Testis (tissue), 2 donors: ENCODE data around the gene KCTD17.

Experiments
- POLR2A ChIP-seq: fragments of 450-650 bp; IDR thresholded peaks from one replicate; pipeline ENCODE4 v1.6.1; 2017; ENCODE audit warnings: antibody characterized with exemption, mild to moderate bottlenecking, moderate library complexity
- TF ChIP-seq, protein P1 (sequence below), 3 experiments: fragments of 450-650 bp in 2 of 3; fragments of 200-600 bp in 1 of 3; sonication (generic) in 1 of 3; IDR thresholded peaks; one replicate each; pipeline ENCODE4 v1.5.1; 2016 to 2019; ENCODE audit warnings: antibody characterized with exemption in 3 of 3, mild to moderate bottlenecking in 2 of 3, moderate library complexity in 1 of 3

DNA sequence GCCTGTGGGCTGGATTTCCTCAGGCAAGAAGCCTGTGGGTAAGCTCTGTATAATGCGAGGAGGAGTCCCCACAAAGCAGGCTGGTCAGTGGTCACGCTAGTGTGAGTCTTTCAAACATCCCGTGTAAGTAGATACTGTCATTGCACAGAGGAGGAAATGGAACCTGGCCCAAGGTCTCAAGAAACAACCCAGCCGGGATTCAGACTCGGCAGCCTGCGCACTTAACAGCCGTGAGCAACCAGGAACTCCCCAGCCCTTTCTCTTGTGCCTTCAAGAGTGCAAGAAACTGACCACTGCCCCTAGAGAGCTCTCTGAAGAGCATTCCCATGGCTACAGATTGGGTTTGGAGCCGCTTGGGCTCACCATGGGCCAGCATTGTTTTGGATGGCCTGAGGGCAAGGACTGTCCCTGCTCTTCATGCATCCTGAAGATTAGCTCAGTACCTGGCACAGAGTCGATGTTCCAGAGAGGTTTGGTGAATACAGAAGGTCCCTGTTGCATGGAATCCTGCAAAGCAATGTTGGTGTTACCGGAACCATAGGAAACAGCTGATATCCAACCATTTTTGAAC lies 26.0 kb upstream of the KCTD17 start:
- TF ChIP-seq, protein P1, sequence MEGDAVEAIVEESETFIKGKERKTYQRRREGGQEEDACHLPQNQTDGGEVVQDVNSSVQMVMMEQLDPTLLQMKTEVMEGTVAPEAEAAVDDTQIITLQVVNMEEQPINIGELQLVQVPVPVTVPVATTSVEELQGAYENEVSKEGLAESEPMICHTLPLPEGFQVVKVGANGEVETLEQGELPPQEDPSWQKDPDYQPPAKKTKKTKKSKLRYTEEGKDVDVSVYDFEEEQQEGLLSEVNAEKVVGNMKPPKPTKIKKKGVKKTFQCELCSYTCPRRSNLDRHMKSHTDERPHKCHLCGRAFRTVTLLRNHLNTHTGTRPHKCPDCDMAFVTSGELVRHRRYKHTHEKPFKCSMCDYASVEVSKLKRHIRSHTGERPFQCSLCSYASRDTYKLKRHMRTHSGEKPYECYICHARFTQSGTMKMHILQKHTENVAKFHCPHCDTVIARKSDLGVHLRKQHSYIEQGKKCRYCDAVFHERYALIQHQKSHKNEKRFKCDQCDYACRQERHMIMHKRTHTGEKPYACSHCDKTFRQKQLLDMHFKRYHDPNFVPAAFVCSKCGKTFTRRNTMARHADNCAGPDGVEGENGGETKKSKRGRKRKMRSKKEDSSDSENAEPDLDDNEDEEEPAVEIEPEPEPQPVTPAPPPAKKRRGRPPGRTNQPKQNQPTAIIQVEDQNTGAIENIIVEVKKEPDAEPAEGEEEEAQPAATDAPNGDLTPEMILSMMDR (IDR thresholded peaks at IDR 0.05): no peak
- no peak for TF ChIP-seq POLR2A
